Measurements from ENCODE around the gene LSAMP.

The LSAMP gene

GRCh38 chr3:116281313-116282143, 163.8 kb downstream of the LSAMP start:
- DNase-seq, result no peak

DNA sequence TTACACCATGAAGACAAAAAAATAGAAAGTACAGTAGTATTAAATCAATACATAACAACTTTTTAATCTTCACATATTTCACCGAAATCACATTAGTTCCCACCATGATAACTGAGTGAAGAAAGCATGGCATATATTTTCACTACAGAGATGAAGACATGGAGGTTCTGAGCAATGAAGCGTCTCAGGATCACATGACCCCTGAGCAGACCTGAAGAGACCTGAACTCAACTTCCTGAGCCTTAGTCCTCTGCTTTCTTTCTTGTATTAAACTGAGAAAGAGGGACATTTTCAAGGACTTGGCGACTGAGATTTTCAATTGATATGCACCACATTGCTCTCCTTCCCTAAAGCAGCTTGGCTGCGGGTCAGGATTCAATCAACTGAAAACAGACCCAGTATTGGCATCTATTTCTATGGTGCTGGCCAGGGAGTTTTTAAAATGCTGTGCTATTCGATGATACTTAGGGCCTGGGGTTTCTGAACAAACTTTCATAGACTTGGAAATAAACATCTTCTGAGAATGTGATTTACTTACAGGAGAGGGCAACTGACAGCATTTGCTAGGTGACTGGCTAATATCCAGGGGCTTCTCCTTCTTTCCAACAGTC, 165.1 kb downstream of the LSAMP start:
- DNase-seq, result no peak

DNA sequence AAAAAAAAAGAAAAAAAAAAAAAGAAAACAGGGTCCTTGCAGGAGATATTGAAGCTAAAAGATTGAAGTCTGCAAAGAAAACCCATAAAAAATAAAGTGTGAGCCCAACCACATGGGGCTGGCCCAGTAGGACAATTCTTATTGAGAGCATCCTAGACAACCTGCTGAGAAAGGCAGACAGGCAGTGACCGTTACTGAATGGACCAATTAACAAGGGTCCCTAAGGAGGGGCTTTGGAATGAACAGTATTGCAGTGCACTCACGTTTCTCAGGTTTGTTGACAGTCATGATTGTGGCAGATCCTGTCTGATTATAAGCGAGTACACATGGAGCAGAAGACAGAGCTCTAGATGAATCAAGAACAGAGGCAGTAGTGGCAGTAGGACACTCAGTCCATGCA, 168.6 kb downstream of the LSAMP start:
- no peak for DNase-seq

- no peak for DNase-seq
These were observed 175.2 kb downstream of the LSAMP start for GRCh38 chr3:116270056-116270455.

- DNase-seq, result no peak
These were observed 178.2 kb downstream of the LSAMP start for GRCh38 chr3:116267116-116267515.

DNA sequence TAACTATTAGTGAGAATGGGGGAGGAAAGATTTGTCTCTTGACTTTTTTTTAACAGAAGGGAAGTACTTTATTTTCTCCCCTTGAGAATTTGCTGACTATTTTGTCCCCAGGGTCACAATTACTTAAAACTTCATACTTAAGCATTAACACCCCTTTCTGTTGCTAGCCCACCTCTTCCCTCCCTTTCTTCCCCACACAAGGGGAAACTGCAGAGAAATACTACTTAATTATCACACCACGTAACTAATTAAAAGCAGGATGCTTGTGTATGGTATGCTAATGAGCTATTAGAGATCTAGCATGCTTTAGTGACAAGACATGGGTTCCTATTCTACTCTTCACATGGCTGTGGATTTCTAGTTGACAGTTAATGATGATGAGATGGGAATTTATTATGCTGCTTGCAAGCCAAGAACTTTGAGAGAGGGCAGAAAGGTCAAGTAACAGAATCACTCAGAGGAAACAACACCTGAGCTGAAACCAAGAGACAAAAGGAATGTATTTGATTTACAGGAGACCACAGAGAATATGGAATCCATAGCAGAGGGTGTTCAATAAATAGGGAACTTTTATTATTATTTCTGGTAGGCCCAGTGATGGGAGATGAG, 179.2 kb downstream of the LSAMP start:
- DNase-seq, result no peak

- no peak for DNase-seq
These were observed 180.0 kb downstream of the LSAMP start for GRCh38 chr3:116265320-116265695.

- DNase-seq, result no peak
These were observed 180.6 kb downstream of the LSAMP start for GRCh38 chr3:116264546-116265319.

DNA sequence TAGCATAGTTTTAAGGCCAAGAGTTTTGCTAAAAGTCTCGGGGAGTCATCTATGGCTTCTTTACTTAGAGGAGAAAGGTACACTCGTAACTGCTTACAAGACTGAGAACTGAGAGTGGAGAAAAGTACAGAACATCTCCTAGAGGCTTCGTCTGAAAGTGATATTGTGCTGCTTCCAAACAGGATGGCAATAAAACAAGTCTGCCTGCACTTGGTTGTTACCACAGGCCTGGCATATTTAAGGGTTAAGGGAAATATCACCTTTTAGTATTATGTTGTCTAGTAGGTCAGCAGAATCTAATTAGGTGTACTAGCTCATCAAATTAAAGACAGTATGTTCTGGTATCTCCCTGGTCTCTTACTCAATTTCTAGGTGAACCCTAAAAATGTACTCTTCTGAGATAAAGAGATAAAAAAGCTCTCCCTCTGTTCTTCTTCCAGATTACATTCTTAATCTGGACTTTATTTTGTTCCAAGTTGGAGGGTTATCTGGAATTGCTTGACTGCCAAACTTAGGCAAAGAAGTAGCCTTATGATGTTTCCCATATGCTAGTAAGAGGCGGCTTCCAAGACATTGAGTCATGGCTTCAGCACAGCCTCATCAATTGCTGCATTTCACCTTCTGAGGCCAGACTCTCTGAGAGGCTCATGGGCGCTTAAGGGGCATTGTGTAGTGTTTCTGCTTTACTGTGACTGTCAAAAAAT, 181.3 kb downstream of the LSAMP start:
- no peak for DNase-seq

- no peak for DNase-seq
These were observed 184.8 kb downstream of the LSAMP start for GRCh38 chr3:116260491-116260890.

DNA sequence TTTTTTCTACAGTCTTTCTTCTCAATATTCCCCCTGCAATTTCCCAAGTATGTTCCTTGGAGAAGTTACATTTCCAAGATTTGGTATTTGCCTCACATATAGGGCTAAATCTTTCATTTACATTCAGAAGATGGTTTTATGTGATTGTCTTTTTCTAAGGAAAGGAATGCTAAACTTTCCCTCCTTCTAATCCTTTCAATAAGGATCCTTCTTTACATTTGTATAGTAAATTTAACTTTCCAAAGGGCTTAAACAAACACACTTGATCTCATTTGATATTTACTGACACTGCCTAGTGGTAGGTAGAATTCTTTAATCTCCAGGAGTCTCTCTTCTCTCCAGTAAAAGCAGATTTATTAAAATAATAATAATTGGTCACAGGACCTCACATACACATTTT, 185.3 kb downstream of the LSAMP start:
- DNase-seq, result no peak

DNA sequence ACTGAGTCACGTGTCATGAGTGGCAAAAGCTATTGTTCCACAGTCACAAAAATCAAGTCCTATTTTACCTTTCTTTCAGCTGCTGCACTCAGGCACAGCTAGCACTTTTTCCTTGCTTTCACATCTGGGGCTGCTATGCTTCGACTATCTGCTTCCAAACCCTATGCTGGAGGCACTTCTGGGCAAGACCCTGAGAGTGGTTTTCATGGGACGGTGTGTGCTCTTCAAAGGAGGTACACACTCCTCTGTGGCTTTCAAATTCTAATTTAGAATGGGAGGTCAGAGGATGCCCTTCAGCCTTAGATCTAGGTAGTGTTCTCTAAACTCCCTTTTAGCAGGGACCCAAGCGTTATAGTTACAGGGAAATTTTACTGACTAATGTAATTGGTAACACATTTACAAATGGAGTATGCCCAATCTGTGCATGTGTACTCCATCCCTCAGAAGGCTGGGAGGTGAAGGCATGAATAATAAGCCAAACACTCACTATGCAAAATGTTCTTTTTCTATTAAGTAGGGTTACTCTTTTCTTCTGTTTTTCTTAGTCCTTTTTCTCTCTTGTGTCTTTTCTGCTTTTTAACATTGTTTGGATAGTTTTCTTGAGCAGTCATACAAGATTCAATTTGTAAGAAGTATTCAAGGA, 188.3 kb downstream of the LSAMP start:
- DNase-seq, result no peak

DNA sequence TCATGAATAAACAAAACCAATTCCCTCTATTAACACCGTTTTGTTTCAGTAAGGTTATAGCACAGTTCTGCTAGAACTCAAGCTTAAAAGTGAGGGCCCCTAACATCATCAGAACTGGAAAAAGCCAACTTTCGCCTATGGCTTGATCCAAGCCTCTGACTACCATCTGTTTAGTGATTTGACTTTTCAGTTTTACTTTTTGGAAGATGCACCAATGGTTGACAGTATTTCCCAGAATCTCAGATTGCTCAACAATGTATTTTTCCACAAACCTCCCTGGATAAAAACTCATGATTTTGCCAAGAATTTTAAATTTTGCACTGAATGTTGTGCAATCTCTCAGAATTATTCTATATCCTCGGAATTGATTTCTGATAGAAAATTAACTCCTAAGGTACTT, 190.7 kb downstream of the LSAMP start:
- DNase-seq, result no peak

GRCh38 chr3:116253511-116253910, 191.8 kb downstream of the LSAMP start:
- DNase-seq, result no peak

- DNase-seq, result no peak
These were observed 197.7 kb downstream of the LSAMP start for GRCh38 chr3:116247605-116248004.

DNA sequence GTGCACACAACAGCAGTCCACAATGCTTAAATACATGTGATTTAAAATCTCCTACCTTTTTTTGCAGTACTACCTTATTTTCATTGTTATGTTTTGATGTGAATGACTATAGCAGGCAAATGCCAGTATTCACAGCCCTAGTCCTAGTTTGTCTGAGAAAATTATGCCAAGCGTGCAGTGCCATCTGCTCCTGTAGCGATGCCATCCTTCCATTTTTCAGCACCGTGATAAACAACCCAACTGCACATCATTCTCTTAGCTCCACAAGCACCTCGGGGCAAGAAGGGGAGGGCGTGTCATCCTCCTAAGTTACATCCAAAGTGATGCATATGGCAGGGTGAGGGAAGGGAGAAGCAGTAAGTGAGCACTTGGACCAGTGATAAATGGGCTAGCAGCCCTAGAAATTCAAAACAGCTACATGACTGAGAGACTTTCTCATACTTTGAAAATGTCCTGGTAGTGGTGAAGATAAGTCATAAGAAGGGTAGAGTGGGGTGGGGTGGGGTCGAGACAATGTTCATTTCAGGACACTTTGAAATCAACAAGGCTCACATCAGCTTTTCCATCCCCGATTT, 198.8 kb downstream of the LSAMP start:
- DNase-seq, result no peak

DNA sequence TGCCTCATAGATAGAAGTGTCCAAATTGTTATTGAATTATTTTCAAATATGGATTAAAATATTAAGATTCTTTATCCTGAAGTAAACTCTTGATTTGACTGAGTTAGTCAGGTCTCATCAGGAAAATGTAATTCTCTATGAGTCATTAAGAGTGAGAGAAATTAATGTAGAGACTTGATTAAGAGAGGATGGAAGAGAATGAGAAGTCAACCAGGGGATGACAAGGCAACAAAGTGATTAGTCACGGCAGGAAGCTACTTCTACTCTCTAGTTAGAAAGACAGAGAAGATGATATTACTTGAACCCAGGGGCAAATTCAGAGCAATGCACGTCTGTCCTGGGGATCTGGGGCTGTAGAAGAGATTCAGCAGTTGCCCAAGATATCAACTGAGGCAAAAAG, 202.5 kb downstream of the LSAMP start:
- DNase-seq, result no peak

DNA sequence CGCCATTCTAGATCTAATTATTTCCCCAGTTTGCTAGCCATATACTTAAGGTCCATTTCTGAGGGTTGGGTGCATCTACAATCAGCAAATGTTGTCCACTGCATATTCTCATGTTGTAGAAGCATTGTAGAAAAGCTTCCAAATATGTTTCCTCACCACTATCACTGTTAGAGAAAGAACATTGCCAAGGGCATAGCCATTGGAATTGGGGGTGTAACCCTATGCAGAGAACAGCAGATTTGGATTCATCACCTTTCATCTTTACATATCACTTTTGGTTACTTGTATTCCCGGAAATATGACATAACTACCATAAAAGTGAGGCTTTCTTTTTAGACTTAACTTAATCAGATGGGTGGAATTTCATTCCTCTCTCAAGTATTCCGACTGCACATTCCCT, 203.6 kb downstream of the LSAMP start:
- no peak for DNase-seq

- DNase-seq, result no peak
These were observed 205.0 kb downstream of the LSAMP start for GRCh38 chr3:116240261-116240660.

DNA sequence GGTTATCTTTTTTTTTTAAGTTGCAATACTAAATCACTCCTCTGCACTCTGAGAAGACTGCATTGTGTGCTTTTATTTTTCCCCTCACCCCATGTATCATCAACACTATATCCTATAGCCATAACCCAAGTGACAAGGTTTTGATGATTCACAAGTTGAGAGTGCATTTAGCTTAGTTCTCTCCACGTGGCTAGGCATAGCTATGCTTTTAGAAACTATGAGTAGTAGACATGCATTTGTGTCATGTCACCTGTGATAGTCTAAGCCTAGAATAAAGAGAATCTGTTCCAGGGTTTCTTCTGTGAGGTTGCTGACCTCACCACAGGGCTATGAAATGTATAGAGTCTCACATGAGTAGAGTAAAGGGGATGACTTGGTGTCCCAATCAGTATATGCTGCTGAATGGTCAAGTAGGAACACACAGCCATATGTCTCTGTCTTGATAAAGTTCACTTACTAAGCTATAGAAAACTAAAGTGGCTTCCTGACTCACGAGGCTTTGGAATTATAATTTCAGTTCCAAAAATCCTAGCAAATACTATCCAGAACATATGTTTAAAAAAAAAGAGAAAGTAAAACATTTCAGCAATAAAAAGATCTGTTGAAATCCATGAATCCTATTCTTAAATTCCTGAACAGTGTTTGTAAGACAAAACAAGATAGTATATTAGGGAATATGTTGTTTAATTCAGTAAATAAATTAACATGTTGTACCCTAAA, 206.3 kb downstream of the LSAMP start:
- no peak for DNase-seq

DNA sequence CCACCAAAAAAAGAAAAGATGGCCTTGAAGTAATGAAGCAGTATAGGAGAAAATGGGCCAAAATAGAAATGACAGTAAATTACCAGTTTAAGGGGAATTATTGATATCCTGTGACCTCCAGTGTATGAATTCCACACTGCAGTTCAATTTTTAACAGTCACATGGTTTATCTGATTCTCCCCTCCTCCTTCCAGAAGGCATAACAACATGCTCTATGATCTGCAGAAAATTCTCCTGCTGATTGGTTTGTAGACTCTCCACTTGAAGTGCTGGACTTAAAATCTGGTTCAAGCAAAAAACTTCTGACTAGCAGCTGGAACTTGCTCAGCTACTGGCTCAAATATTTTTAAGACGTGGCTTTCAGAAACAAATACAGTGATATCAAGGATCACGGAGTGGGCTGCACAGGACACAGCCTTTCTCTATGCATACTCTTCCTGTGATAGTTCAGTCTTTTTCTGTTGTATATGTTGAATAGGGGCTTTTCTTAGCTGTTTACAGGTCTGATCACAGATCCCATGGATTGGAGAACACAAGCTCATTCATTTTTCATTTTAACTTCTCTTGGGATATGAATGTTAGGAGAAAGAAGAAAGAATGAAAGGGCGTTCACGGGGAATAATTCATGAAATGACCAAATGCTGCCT, 211.5 kb downstream of the LSAMP start:
- no peak for DNase-seq
